Measurements from ENCODE around the gene PKP4.

PKP4 gene

DNA sequence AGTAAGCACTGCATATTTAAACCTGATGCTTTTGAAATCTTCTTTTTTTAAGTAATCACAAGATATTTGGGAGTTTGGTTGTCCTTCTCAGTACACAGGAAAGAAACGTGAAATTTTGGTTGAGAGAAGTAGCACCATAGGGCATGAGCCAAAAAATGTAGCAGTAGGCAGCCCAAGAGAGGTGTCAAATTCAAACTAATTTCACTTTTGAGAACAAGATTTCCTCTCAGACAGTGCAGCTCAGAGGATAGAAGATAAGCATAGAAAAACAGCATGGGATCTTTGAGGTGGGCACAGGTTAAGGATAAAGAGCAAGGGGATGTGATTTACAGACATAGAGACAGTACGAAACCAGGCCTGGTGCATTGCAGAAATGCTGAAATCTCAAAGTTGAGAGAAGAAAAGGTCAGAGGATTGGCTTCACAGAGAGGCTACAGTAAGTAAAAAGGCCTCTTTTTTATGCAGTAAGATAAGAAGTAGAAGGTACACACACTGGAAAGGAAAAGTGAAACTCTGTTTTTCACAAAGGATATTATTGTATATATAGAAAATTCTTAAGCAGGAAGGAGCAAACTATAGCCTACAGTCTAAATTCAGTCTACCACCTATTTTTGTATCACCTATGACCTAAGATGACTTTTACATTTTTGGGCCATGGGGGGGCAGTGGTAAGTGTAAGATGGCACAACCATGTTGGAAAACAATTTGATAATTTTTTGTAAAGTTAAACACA lies 89.8 kb downstream of the PKP4 start:
- no peak for DNase-seq

DNA sequence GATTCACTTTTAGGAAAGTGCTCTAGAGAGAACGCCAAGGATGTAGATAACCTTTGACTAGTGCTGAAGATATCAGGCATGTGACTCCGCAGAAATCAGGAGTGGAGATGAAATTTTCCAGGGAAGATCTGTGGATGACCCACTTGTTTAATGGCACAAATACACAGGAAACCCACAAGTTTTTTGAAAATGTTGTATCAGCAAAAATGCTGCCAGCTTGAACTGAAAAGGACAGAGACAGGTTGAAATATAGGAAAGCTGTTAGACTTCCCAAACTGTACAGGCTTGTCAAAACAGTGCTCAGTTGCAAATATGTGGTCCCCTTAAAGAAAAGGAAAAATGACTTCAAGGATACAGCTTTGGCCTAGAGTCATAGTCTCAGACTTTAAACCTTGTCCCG lies 96.5 kb downstream of the PKP4 start:
- DNase-seq = no peak

DNA sequence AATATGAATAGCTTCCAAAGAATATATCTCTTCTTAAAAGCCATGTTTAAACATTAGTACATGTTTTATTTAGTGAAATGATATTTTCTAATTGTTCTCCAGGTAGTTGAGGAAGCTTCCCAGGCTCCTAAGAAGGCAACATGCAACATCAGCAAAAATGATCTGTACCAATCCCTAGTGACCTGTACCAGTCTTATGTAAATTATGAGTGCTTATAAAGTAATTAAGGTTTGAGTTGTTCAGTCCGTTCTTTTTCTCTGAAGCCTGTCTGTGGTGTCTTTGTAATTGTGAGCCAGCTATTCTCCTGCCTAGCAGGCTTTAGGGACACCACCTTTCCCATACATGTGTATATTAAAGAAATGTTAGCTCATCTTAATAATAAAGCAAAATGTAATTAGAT lies 98.2 kb downstream of the PKP4 start:
- no peak for DNase-seq

DNA sequence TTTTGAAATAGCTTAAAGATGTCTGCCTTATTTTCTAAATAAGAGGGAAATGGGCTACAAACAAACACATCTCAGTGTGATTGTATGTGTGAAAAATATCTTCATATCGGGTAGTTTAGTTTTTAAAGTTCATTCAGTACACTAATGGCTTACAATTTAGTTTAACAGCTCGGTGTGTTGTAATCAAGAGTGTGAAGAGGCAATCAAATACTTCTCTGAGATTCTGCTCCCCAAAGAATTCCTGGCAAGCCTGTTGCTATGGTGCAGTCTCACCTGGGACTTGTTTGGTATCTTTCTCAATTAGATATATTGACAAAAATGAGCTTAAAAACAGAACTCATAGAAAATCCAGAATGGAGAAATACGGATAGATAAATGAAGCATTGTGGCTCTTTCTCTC lies 99.4 kb downstream of the PKP4 start:
- no peak for DNase-seq

DNA sequence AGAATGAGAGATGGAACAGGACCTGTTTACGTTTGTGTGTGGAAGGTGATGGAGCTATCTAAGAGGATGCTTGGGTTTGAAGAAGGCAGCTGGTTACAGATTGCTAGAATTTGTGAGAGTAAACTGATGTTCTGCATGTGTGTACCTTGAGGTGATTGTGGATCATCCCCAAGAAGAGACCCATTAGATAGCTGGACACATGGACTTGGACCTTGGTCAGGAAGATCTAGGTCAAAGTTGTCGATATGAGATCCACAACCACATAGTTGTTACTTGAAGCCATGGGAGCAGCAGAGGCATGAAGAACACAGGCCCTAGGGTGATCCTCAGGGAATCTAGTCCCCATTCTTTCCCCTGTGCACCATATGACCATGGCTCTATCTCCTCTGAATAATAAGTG lies 101.0 kb downstream of the PKP4 start:
- no peak for DNase-seq

DNA sequence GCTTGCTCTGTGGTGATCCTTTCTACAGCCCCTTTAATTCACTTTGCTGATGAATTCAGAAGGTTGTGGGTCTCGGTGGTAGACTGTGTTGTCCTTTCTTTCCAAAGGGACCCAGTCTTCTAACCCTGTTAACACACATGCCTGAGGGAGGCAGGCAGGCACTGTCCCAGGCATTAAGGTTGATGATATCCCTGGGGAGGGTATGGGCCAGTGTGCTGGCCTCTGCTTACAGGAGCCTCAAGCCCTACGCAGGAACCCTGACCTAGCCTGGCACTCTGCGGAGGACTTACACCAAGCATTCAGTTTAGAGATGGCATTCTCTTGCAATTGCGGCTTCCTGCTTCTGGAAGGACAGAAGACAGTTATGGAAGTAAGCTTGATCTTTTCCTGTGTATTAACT lies 102.5 kb downstream of the PKP4 start:
- DNase-seq = no peak

DNA sequence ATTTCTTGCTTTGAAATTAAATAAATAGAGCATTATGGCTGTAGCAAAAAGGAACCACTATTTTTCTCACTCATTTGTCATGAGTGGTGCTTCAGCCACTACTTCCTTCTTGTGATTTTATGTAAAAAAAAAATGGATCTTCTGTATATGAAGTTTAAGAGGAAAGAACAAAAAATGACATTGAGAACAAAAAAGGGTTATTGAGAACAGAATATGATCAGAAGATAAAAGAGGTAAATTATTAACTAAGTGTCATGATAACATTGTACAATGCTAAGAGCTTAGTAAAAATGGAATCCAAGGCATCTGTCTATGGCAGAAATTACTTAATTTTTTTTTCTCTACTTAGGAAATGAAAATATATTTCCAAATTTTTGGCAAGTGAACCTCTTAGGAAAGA lies 103.5 kb downstream of the PKP4 start:
- DNase-seq = no peak

DNA sequence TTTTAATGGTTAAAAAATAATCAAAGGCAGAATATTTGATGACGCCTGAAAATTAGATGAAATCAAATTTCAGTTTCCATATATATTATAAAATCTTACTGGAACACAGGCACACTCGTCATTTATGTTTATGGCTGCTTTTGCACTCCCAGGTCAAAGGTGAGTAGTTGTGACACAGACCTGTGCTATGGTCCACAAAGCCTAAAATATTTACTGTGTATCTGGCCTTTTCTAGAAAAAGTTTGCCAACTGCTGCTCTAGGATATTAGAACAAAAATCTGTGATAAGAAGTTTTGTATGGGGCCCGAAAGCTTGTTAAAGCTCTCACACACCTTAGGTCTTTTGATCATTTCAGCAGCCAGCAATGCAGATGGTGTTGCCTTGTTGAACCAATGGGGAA lies 104.3 kb downstream of the PKP4 start:
- DNase-seq = no peak

DNA sequence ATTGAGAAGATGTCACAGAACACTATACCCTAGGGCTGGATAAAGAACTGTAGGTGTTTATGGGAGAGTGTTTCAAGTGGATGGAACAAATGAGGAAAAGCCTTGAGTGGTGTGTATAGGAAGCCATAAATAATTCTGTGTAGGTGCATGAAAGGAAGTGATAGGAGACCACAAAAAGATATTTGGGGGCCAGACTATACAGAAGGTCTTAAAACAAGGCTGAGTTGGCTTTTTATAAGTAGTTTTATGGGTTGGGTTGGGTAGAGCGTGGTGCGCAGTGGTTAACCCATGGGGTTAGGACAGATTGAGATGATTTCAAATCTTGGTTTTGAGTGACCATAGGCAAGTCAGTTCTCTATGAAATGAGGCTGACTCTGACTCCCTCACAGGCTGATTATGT lies 110.5 kb downstream of the PKP4 start:
- no peak for DNase-seq

DNA sequence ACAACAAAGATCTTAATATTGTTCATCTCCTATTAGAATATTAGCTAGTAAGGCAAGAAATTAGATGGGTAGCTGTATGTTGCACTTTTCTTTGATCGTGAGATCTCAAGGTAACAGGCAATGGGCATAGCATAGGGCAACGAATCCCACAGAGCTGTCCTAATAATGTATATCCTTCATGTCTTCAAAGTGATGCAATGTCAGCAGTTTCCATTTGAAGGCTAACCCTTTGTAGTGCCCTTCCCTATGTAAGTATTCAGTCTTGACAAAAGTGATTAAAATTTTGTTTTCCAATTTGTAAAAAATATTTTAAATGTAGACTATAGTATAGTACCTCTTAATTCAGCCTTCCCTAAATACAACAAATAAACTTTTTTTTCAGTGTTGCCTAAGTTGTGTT lies 112.5 kb downstream of the PKP4 start:
- no peak for DNase-seq

DNA sequence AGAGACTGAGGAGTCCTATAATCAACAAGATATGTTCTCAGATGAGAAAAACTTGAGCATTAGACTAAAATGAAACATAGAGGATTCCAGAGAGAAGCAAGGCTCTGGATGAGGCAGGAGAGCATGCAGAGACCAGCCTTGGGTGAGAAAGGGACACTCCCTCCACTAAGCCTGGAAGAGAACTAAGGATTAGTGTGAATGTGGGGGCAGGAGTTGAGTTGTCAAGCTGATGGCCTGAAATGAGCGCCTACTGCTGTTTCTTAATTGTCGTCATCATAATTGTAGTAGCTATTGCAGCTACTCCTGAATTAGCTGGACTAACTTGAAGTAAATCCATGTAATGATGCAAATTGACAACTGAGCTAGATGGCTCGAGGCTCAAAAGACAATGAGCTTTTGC lies 114.1 kb downstream of the PKP4 start:
- no peak for DNase-seq

DNA sequence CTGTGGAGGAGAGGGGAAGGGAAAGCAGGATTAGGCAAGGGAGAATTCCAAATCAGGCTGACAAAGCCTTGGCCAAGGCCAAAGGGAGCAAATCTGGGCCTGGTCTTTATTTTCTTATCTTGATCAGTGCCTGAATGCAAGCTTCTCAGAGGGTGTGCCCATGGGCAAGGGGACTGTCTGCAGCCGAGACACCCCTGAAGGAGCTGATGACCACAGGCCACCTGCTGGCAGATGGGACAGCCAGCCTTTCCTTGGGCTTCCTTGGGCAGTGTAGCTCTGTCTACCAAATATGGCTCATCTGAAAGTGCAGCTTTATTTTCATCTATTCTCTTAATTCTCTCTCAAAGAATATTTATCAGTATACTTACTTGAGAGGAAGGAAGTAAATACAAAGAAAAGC lies 117.0 kb downstream of the PKP4 start:
- no peak for DNase-seq

DNA sequence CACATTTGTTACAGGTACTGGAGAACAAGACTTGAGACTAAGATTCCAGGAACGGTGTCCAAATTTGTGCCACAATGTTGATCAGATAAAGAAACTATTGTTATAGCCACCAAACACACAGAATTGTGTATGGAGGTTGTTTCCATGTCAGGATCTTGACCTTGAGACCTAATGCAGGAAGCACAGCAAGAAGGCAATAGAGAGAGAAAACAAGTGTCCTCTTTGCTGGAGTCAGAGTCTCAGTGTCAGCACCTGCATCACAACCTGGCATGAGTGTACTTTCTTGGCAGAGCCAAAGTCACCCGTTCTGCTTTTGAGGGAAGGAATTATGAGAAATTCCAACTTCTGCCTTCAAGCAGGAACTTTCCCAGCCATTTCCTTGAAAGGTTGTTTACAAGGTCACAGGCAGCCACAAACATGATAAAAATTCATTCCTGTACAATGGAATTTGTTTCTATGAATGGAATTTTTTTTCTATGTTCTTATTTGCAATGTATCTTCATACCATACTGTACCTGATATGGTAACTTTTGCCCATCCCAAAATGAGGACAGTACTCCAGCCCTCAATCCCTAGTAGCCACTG lies 118.4 kb downstream of the PKP4 start:
- no peak for DNase-seq

DNA sequence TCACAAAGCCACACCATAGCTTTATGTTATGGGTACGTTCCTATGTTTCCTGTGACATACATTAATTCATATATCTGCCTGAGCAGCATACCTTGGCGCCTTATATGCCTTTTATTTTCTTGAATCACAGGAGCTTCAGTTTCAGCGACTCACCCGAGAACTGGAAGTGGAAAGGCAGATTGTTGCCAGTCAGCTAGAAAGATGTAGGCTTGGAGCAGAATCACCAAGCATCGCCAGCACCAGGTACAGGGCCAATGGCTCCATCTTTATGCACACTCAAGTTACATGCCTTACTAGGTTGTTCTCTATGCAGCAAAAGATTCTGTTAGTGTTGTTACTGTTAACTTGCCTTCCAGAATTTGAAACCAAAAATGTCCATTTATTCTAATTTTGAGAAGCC lies 120.4 kb downstream of the PKP4 start:
- no peak for DNase-seq

DNA sequence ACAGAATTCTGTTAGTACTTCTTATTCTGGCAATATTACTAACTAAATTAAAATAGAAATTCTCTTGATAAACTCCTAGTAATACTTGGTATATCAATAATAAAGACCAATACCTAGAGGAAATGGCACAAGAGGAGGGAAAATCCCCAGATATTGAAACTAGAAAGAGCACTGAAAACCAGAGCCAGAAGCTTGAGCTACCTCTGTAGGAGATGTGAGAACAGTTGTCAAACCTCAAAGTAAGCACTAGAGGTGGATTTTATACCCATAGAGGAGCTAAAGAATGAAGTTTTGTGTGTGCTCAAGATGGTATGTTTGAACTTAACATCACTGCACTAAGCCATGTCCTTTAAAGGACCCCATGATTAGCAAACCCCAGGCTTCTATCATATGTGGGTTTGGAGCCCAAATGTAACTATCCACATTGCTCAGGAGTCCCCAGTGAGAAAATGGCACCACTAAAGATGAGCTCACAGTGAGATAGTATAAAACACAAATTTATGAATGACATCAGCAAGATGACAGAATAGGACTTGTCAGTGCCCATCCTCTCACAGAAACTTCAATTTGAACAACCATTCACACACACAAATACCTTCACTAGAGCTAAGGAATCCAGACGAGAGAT lies 122.1 kb downstream of the PKP4 start:
- no peak for DNase-seq

DNA sequence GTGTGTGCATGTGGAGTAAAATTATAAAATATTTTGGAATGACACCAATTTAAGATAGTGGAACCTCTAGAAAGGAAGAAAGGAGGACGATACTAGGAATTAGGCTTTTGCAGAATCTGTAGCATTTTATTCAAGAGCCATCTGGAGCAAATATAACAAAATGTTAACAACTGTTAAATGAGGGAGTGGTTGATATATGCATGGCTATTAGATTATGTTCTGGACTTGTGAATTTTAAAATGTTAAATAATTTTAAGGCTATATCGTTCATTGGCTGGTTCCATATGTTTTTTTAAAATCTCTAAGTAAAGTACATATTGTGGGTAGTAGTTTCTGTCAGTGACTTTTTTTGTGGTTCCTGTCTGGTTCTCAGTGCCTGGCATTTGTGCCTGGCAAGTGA lies 123.2 kb downstream of the PKP4 start:
- DNase-seq = no peak

DNA sequence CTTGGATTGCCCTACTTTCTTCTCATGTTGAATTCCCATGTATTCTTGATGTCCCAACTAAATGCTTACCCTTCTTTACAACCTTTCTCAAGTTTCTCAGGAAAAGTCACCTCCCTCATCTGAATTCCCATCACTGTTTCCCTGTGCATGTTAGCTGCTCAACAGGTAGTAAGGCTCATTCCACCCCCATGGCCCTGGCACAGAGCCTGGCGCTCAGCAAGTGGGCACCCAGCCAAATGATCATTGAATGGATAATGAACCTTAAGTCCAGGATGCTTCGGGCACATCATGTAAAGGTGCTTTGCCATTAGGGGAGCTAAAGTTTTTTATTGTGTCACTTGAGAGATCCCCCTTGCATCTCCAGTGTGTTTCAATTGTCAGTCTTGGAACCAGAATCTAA lies 124.0 kb downstream of the PKP4 start:
- DNase-seq = no peak

DNA sequence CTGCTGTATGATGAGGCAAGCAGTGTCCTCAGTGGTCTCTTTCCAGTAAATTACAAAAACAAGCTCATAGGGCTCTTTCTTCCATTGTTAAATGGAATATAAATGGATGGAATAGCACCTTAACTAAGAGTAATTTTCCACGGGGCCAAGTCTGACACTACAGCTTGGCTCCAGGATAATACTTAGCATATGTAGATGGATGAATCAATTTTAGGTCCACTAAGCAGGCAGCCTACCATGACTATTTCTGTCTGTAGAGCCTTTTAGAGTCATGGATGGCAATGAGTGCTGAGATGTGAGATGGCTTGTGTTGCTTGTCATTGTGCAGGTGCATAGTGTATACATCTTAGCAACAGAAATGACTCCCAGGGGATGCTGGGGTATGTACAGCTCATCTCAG lies 125.9 kb downstream of the PKP4 start:
- no peak for DNase-seq

DNA sequence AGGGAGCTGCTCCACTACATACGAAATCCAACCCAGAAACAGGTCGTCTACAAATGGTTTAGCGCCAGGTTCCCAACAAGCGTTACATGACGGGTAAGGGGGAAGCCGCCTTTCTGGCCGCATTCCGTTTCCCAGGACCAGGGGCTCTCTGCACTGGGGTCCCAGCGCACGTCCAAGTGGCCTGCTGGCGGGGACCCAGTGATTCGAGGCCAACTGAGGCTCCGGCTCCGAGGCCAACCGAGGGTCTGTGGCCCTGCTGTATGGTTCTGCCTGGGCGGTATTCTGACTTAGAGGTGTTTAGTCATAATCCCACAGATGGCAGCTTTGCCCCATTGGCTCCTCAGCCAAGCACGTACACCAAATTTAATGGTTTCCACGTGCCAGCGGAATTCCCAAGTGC lies 127.2 kb downstream of the PKP4 start:
- no peak for DNase-seq

DNA sequence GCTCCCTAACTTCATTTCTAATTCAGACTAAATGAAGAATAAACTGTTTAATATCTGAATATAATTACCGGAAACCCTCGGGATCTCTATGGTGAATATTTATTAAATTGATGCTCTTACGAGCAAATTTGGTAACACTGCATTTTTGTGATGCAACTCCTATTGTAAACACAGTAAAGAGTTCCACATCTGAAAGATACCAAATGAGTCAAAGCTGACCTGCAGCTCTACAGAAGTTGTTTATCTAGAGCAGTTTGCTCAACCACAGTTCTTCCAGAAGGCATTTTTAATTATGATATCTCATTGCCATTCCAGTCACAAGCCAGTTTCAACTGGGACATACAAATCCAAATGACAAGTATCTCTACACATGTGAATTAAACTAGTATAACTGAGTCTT lies 129.7 kb downstream of the PKP4 start:
- no peak for DNase-seq

DNA sequence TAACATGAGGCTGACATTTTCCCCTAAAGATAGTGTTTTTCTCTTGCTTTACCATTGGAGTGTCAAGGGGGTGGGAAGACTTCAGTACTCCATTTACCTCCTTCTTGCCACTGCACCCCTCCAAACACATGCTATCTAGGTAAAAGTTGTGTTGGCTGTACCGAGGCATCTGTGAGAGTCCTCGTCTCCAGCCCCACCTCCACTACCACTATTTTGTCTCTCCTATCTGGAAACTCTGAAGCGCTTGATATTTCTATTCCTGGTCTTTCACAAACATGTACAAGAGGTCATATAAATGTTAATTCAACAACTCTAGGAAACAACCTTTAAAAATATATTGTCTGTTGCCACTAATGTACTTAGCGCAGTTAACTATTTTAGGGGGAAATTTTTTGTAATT lies 132.6 kb downstream of the PKP4 start:
- no peak for DNase-seq

DNA sequence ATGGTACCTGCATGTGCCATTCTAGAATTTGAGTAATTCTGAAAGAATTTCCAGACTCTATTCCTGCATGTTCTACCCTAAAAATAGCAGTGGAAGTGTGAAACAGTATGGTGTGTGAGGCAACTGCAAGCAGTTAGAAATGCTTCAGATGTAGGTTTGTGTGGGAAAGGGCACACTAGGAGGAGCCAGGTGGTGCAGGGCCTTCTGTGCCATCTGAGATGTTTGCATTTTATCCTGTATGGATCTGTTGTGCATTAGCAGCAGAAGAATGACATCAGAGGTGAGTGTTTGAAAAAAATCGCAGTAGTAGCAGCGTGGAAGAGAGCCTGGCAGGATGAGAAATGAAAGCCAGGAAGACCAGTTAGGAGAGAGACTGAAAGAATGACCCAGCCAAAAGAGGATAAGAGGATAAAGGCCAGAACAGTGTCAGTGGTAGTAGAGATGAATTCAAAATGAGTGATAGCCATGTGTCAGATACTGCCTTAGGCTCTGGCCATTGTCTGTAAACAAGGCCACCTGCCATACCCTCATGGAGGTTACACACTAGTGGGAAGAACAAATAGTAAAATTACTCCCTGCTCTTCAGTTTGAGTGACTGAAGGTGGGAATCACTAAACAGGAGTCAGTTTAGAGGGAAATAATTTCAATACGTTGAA lies 142.2 kb downstream of the PKP4 start:
- no peak for DNase-seq

DNA sequence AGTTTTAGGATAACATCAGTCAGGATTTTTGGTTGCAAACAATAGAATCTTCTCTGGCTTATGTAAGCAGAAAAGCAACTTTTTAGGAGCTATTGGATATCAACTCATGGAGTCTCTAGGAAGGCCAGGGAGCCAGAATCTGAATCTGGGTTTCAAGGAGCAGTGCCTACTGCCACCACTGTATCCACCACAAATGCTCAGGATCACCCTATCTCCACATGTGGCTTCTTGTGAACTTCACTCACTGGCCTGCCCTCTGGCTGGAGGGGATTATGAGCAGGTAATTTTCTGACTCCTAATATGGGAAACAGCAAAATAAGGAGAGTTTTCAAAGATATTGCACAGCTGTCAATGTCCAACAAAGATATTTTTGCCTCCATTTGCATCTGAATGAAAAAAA lies 142.9 kb downstream of the PKP4 start:
- DNase-seq = no peak

DNA sequence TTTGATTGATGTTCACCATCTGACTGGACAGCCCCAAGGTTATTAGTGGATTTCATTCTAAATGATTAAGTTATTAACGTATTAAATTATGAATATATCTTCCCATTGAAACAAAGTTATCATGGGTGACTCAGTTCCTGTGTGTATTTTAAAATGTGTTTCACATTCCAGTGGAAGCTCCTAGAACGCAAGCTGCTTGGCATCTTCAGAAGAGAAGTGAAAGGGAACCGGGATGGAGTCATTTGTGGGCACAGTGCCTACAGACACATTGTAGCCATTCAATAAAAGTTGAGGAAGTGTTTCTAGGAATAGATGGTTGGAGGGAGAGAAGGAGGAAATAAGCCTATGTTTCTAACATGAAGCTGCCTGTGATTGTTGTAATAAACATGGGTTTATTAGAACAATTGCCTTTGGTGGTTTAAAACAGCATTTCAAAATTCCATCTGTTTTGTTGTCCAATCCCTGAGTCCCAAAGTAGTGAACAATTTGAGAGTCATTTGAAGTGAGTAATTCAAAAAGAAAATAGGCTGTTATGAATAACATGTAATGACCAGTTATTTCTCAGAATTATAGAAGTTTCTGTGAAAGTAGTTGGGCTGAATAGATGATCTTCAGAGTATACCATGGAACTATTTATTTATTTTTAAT lies 143.5 kb downstream of the PKP4 start:
- no peak for DNase-seq
